ENCODE results near the gene MRPL32.

MRPL32 gene

DNA sequence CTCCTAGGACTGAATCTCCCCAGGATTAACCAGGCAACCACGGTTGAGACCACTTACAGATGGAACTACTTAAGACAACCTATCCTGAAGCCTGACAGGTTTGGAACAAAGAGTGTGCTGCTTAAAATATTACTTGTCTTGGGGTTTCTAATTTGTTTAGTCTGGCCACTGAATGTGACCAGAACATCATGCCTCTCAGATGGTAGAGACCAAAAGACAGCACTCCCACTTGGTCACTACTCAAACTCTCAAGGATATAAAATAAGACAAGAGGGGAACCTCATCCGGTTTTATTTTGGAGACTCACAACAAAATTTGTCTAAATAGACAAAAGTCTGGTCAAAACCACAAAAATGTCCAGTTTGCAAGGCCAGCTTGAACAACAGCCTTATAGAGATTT is 15.3 kb downstream of the MRPL32 start:
- TF ChIP-seq, protein P1, sequence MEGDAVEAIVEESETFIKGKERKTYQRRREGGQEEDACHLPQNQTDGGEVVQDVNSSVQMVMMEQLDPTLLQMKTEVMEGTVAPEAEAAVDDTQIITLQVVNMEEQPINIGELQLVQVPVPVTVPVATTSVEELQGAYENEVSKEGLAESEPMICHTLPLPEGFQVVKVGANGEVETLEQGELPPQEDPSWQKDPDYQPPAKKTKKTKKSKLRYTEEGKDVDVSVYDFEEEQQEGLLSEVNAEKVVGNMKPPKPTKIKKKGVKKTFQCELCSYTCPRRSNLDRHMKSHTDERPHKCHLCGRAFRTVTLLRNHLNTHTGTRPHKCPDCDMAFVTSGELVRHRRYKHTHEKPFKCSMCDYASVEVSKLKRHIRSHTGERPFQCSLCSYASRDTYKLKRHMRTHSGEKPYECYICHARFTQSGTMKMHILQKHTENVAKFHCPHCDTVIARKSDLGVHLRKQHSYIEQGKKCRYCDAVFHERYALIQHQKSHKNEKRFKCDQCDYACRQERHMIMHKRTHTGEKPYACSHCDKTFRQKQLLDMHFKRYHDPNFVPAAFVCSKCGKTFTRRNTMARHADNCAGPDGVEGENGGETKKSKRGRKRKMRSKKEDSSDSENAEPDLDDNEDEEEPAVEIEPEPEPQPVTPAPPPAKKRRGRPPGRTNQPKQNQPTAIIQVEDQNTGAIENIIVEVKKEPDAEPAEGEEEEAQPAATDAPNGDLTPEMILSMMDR (IDR thresholded peaks at IDR 0.05; ENCODE audit: low read depth, low read length, missing control alignments), result no peak
- Histone ChIP-seq H3K4me3 (ENCODE audit: low read depth, low read length) (no peak overlapping the region), H3K27ac (no peak overlapping the region), H3K27me3 (replicated peaks) (no peaks in the 10 kb centered on the region), H3K36me3 (replicated peaks) (no peaks in the 10 kb centered on the region)
- DNase-seq, result no peak
- in situ Hi-C loops (cut with HindIII; ENCODE audit: low pct_ligation_motif_present, low sequenced_read_pairs), result no loop called here

DNA sequence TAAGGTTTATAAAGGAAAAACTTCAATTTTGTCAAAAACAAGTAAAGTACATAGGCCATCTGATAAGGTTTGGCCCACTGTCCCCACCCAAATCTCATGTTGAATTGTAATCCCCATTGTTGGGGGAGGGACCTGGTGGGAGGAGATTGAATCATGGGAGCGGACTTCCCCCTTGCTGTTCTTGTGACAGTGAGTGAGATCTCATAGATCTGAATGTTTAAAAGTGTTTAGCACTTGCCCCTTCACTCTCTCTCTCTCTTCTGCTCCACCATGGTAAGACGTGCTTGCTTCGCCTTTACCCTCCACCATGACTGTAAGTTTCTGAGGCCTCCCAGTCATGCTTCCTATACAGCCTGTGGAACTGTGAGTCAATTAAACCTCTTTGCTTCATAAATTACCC is 18.2 kb downstream of the MRPL32 start:
- Histone ChIP-seq H3K36me3 (replicated peaks) (no peaks in the 10 kb centered on the region), H3K4me3 (ENCODE audit: low read depth, low read length) (no peak overlapping the region), H3K27ac (no peak overlapping the region), H3K27me3 (replicated peaks) (no peaks in the 10 kb centered on the region)
- DNase-seq, result no peak
- in situ Hi-C loops (cut with HindIII; ENCODE audit: low pct_ligation_motif_present, low sequenced_read_pairs), result no loop called here
- TF ChIP-seq, protein P1 (IDR thresholded peaks at IDR 0.05; ENCODE audit: low read depth, low read length, missing control alignments), result no peak

DNA sequence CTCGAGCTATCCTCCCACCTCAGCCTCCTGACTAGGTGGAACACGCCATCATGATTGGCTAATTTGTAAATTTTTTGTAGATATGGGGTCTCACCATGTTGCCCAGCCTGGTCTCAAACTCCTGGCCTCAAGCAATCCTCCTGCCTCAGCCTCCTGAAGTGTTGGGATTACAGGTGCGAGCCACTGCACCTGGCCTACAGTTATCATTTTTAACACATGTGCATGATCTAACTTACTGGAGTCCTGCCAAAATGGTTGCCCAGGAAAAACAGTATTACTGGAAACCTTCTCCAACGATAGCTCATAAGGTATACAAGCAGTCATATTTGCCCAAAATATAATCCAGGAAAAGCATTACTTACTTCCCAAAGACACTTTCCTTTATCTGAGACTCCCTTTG is 20.2 kb downstream of the MRPL32 start:
- TF ChIP-seq, protein P1 (IDR thresholded peaks at IDR 0.05; ENCODE audit: low read depth, low read length, missing control alignments), result no peak

DNA sequence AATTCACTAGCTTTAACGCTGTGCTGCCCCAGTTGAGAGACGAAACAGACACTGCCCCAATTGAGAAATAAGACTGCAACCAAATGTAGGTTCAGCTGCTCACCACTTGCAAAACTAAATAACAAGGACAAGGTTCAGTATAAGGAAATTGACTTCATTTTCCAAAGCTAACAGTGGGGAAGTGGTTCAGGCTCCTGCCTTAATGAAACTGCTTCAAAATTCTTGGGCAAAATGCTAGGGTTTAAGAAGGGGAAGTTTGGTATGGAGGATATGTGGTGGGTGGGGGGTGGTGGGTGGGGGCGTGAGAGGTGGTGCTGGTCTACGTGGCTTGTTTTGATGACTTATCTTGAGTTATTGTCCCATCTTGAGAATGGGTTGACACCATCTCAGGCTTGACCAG is 21.8 kb downstream of the MRPL32 start:
- Histone ChIP-seq H3K36me3 (replicated peaks) (no peaks in the 10 kb centered on the region), H3K27me3 (replicated peaks) (no peaks in the 10 kb centered on the region), H3K27ac (no peak overlapping the region), H3K4me3 (ENCODE audit: low read depth, low read length) (no peak overlapping the region)
- in situ Hi-C loops (cut with HindIII; ENCODE audit: low pct_ligation_motif_present, low sequenced_read_pairs), result no loop called here
- DNase-seq, result no peak
- TF ChIP-seq, protein P1 (IDR thresholded peaks at IDR 0.05; ENCODE audit: low read depth, low read length, missing control alignments), result no peak

More for the DNA sequence above, 20.2 kb downstream of the MRPL32 start:
- no peak overlapping the region for H3K4me3 ChIP-seq (ENCODE audit: low read depth, low read length)
- no peaks in the 10 kb centered on the region for H3K36me3 ChIP-seq (replicated peaks)
- H3K27ac ChIP-seq, result no peak overlapping the region
- in situ Hi-C loops (cut with HindIII; ENCODE audit: low pct_ligation_motif_present, low sequenced_read_pairs), result no loop called here
- H3K27me3 ChIP-seq (replicated peaks), result no peaks in the 10 kb centered on the region
- no peak for DNase-seq

DNA sequence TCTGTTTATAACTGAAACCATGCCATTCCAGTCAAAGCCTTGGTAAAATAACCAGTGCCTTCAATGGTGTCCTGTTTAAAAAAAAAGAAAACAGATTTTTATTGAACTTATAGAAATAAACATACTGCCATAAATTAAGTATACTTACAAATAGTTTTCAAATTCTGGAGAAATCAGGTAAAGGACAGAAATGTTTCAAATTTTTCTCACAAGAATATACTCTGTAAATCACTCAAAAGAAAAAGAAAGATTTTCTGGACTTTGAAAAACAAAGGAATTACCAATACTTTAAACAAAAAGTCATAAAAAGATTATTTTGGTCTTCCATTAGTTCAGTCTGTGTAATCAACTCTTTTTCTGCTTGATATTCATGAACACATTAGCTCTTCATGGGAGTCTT is 23.9 kb downstream of the MRPL32 start:
- H3K27ac ChIP-seq, result no peak overlapping the region
- in situ Hi-C loops (cut with HindIII; ENCODE audit: low pct_ligation_motif_present, low sequenced_read_pairs), result no loop called here
- no peaks in the 10 kb centered on the region for H3K27me3 ChIP-seq (replicated peaks)
- TF ChIP-seq, protein P1 (IDR thresholded peaks at IDR 0.05; ENCODE audit: low read depth, low read length, missing control alignments), result no peak
- DNase-seq, result no peak
- H3K36me3 ChIP-seq (replicated peaks), result no peaks in the 10 kb centered on the region
- H3K4me3 ChIP-seq (ENCODE audit: low read depth, low read length), result no peak overlapping the region

DNA sequence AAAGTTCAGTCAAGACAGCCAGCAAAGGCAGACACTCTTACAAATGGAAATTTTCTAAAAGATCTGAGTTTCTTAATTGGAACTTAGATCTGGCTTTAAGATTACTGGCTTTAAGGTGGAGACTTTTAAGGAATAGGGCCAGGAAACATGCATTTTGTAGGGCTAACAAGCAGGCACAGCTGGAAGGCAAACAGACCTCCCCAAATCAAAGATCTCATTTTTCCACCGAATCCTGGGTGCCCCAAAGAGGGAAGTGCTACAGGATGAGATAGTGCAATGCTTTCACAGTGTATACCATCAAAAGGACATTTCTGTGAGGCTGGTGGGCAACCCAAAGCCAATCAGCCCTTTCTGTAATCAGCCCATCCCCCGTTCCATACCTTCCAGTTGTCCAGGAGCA is 27.4 kb downstream of the MRPL32 start:
- H3K4me3 ChIP-seq (ENCODE audit: low read depth, low read length), result no peak overlapping the region
- no peaks in the 10 kb centered on the region for H3K27me3 ChIP-seq (replicated peaks)
- TF ChIP-seq, protein P1 (IDR thresholded peaks at IDR 0.05; ENCODE audit: low read depth, low read length, missing control alignments), result no peak
- H3K27ac ChIP-seq, result no peak overlapping the region
- no peak for DNase-seq
- in situ Hi-C loops (cut with HindIII; ENCODE audit: low pct_ligation_motif_present, low sequenced_read_pairs), result no loop called here
- H3K36me3 ChIP-seq (replicated peaks), result no peaks in the 10 kb centered on the region

Measured in brain microvascular endothelial cell (primary cell).